ENCODE measurements around the gene NUAK2. TPM values are rescaled to one million over a fixed set of nuclear protein-coding genes. Genes with fewer than 3 reads are reported as not detected.

Gene NUAK2
- polyA plus RNA-seq, 1 donor from 2014 or later = 1.4 TPM

DNA sequence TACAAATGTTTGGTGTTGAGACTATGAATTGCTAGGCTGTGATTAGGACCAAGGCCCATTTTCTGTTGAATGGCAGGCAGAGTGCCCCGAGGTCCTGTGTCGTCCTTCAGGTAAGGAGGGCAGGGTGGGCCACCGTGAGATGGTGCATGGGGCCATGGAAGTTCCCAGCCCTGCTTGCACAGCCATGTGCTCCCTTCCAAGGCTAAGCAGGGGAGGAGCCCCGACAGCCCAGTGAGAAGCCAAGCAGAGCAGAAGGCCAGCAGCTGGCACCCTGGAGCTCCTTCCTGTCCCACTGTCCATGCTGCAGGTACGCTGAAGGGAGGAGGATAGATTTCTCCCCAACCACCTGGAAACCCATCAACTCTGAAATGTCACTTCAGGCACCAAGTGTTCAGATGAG is 8.2 kb upstream of the NUAK2 start:
- no peak overlapping the region for H3K27ac ChIP-seq (ENCODE audit: low read length)
- no peak overlapping the region for H3K4me3 ChIP-seq (ENCODE audit: low read length)
- H3K27me3 ChIP-seq (ENCODE audit: insufficient read depth, low read depth, low read length) = no peaks in the 10 kb centered on the region
- TF ChIP-seq MXI1 (conservative IDR thresholded peaks at IDR 0.05; ENCODE audit: poor library complexity, severe bottlenecking) (no peak), RAD21 (conservative IDR thresholded peaks at IDR 0.05) (no peak), SMC3 (conservative IDR thresholded peaks at IDR 0.05; ENCODE audit: poor library complexity) (no peak), REST (IDR thresholded peaks at IDR 0.05; ENCODE audit: borderline replicate concordance) (no peak), EZH2 (IDR thresholded peaks at IDR 0.05; ENCODE audit: borderline replicate concordance, insufficient read depth, low read length, poor library complexity, severe bottlenecking) (no peak), TAF1 (IDR thresholded peaks at IDR 0.05; ENCODE audit: low read depth) (no peak), EP300 (conservative IDR thresholded peaks at IDR 0.05; ENCODE audit: poor library complexity, severe bottlenecking) (no peak), CTCF (IDR thresholded peaks at IDR 0.05; ENCODE audit: poor library complexity, severe bottlenecking) (no peak), POLR2AphosphoS5 (IDR thresholded peaks at IDR 0.05) (no peak)
- no peaks in the 10 kb centered on the region for H3F3A ChIP-seq (ENCODE audit: insufficient read depth, low read length, poor library complexity, severe bottlenecking)
- no peaks in the 10 kb centered on the region for H3K9me3 ChIP-seq (ENCODE audit: low read length)
- H2AFZ ChIP-seq (ENCODE audit: low read depth, low read length) = no peak overlapping the region
- H3K9me2 ChIP-seq (ENCODE audit: insufficient read depth, low read length) = no peaks in the 10 kb centered on the region
- no peaks in the 10 kb centered on the region for H3K36me3 ChIP-seq (ENCODE audit: insufficient read depth, low read length)
- H3K4me2 ChIP-seq (ENCODE audit: low read length) = no peak overlapping the region
- no peaks in the 10 kb centered on the region for H4K20me1 ChIP-seq (ENCODE audit: insufficient read depth)
- H3K9ac ChIP-seq (ENCODE audit: low read length) = no peak overlapping the region
- H3K79me2 ChIP-seq (replicated peaks; ENCODE audit: insufficient read depth, low read length) = no peaks in the 10 kb centered on the region

- no peak overlapping the region for H2AFZ ChIP-seq (ENCODE audit: low read depth, low read length)
- H3K9ac ChIP-seq (ENCODE audit: low read length) = no peak overlapping the region
- no peaks in the 10 kb centered on the region for H3K9me3 ChIP-seq (ENCODE audit: low read length)
- H3F3A ChIP-seq (ENCODE audit: insufficient read depth, low read length, poor library complexity, severe bottlenecking) = no peaks in the 10 kb centered on the region
- TF ChIP-seq MXI1 (conservative IDR thresholded peaks at IDR 0.05; ENCODE audit: poor library complexity, severe bottlenecking) (no peak), SMC3 (conservative IDR thresholded peaks at IDR 0.05; ENCODE audit: poor library complexity) (no peak), CTCF (IDR thresholded peaks at IDR 0.05; ENCODE audit: poor library complexity, severe bottlenecking) (no peak), EZH2 (IDR thresholded peaks at IDR 0.05; ENCODE audit: borderline replicate concordance, insufficient read depth, low read length, poor library complexity, severe bottlenecking) (no peak), RAD21 (conservative IDR thresholded peaks at IDR 0.05) (no peak), POLR2AphosphoS5 (IDR thresholded peaks at IDR 0.05) (no peak), EP300 (conservative IDR thresholded peaks at IDR 0.05; ENCODE audit: poor library complexity, severe bottlenecking) (no peak), REST (IDR thresholded peaks at IDR 0.05; ENCODE audit: borderline replicate concordance) (no peak), TAF1 (IDR thresholded peaks at IDR 0.05; ENCODE audit: low read depth) (no peak)
- H3K79me2 ChIP-seq (replicated peaks; ENCODE audit: insufficient read depth, low read length) = no peaks in the 10 kb centered on the region
- H4K20me1 ChIP-seq (ENCODE audit: insufficient read depth) = no peaks in the 10 kb centered on the region
- H3K36me3 ChIP-seq (ENCODE audit: insufficient read depth, low read length) = no peaks in the 10 kb centered on the region
- H3K27me3 ChIP-seq (ENCODE audit: insufficient read depth, low read depth, low read length) = no peaks in the 10 kb centered on the region
- H3K4me2 ChIP-seq (ENCODE audit: low read length) = no peak overlapping the region
- H3K4me3 ChIP-seq (ENCODE audit: low read length) = no peak overlapping the region
- H3K27ac ChIP-seq (ENCODE audit: low read length) = no peak overlapping the region
- H3K9me2 ChIP-seq (ENCODE audit: insufficient read depth, low read length) = no peaks in the 10 kb centered on the region
Observed at GRCh38 chr1:205328476-205328875, 6.9 kb upstream of the NUAK2 start.
